ENCODE data around the gene STAG1. TPM values are rescaled to one million over a fixed set of nuclear protein-coding genes. Genes with fewer than 3 reads are reported as not detected.

STAG1 gene
- total RNA-seq, 1 experiment from 2014 or later: 34.6 TPM

- no peak overlapping the region for H2BK5ac ChIP-seq (ENCODE audit: insufficient read length, low read length)
- no peak overlapping the region for H3T11ph ChIP-seq (ENCODE audit: low read length)
- H3K9me3 ChIP-seq (ENCODE audit: control insufficient read depth, low read depth, low read length): no peaks in the 10 kb centered on the region
- no peaks in the 10 kb centered on the region for H3K27me3 Mint-ChIP-seq (ENCODE audit: low read depth)
- no peaks in the 10 kb centered on the region for H3K23me2 ChIP-seq (ENCODE audit: insufficient read length, low read depth, low read length, poor library complexity, severe bottlenecking)
- H3K79me1 ChIP-seq (ENCODE audit: insufficient read depth, low read depth, low read length, poor library complexity, severe bottlenecking): peaks cover 4% of the 10 kb centered on the region
- peak overlapping the region in 2 of 3 experiments; percentile 21 to 64; a peak in 2 of 7 replicates for H3K27ac Mint-ChIP-seq
- no peaks in the 10 kb centered on the region; a peak in 1 of 5 replicates for H3K9me3 Mint-ChIP-seq
- no peak overlapping the region for H3K4me2 ChIP-seq (ENCODE audit: insufficient read depth, insufficient read length, low read length)
- no peak overlapping the region for H2AFZ ChIP-seq (ENCODE audit: low read length)
- H3K79me2 ChIP-seq (ENCODE audit: insufficient read depth, low read length): no peaks in the 10 kb centered on the region
- H3K36me3 Mint-ChIP-seq (ENCODE audit: insufficient read depth in 1 of 3, low read depth in 3 of 3): peaks cover 0 to 11% (median 8%) of the 10 kb centered on the region in 3 experiments; a peak in 5 of 7 replicates
- H2BK20ac ChIP-seq (ENCODE audit: low read depth, low read length, poor library complexity, severe bottlenecking): no peak overlapping the region
- H3K23ac ChIP-seq (ENCODE audit: insufficient read length, low read depth, low read length): no peak overlapping the region
- TF ChIP-seq, protein P1, sequence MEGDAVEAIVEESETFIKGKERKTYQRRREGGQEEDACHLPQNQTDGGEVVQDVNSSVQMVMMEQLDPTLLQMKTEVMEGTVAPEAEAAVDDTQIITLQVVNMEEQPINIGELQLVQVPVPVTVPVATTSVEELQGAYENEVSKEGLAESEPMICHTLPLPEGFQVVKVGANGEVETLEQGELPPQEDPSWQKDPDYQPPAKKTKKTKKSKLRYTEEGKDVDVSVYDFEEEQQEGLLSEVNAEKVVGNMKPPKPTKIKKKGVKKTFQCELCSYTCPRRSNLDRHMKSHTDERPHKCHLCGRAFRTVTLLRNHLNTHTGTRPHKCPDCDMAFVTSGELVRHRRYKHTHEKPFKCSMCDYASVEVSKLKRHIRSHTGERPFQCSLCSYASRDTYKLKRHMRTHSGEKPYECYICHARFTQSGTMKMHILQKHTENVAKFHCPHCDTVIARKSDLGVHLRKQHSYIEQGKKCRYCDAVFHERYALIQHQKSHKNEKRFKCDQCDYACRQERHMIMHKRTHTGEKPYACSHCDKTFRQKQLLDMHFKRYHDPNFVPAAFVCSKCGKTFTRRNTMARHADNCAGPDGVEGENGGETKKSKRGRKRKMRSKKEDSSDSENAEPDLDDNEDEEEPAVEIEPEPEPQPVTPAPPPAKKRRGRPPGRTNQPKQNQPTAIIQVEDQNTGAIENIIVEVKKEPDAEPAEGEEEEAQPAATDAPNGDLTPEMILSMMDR (conservative IDR thresholded peaks at IDR 0.05): no peak
- no peak overlapping the region for H3K4me3 Mint-ChIP-seq
- H3K4me1 Mint-ChIP-seq: peaks cover 8 to 11% of the 10 kb centered on the region in 2 experiments
- no peak overlapping the region for H3K4ac ChIP-seq (ENCODE audit: low read depth, low read length)
- H4K5ac ChIP-seq (ENCODE audit: insufficient read length, low read depth, low read length): no peak overlapping the region
- H2BK12ac ChIP-seq (ENCODE audit: insufficient read length, low read depth, low read length): no peak overlapping the region
- H4K8ac ChIP-seq (replicated peaks; ENCODE audit: insufficient read length, low read depth, low read length): no peak overlapping the region
- WGBS (ENCODE audit: extremely low coverage, insufficient read length, low lambda C conversion rate): no CpG with 5 or more reads among the region's 2 CpGs
- H3K14ac ChIP-seq (ENCODE audit: insufficient read depth, low read length): no peak overlapping the region
- H2BK120ac ChIP-seq (ENCODE audit: low read depth, low read length, poor library complexity, severe bottlenecking): no peak overlapping the region
- no peak overlapping the region for H2AK5ac ChIP-seq (ENCODE audit: insufficient read length, low read length)
- no peak overlapping the region for H3K27ac ChIP-seq (ENCODE audit: insufficient read length, low read depth, low read length)
- H3K9ac ChIP-seq (ENCODE audit: extremely low read depth, insufficient read length, low read length): no peak overlapping the region
- no peak overlapping the region for H4K91ac ChIP-seq (ENCODE audit: insufficient read length, low read depth, low read length)
- DNase-seq: no peak
- no peak overlapping the region for H3K56ac ChIP-seq (ENCODE audit: insufficient read length, low read depth, low read length)
- H4K20me1 ChIP-seq (ENCODE audit: control insufficient read depth, insufficient read depth, insufficient read length): no peaks in the 10 kb centered on the region
- no peaks in the 10 kb centered on the region for H3K4me1 ChIP-seq (ENCODE audit: insufficient read depth, low read length)
- H2BK15ac ChIP-seq (ENCODE audit: low read depth, low read length): no peak overlapping the region
- H3K18ac ChIP-seq (ENCODE audit: insufficient read length, low read depth, low read length): no peak overlapping the region
- no peaks in the 10 kb centered on the region for H3K27me3 ChIP-seq (ENCODE audit: insufficient read depth, low read length)
These were observed 401.6 kb downstream of the STAG1 start for GRCh38 chr3:136350557-136350956.

Data from H9 (cell line).